K562 (cell line): ENCODE measurements around the gene YAF2.

Experiments
- HDAC1 ChIP-seq, 2 experiments: fragments of 450-650 bp; IDR thresholded peaks; 2 replicates each; pipeline ENCODE4 v1.6.1; 2016 to 2017; ENCODE audit warnings: inconsistent platforms in 1 of 2, mild to moderate bottlenecking in 1 of 2, moderate library complexity in 1 of 2
- HMGXB4 ChIP-seq: sonication (generic); formaldehyde crosslinking; IDR thresholded peaks from 2 replicates; pipeline ENCODE4 v1.8.1; 2023; ENCODE audit warnings: mild to moderate bottlenecking, missing genetic modification reagents
- MYNN ChIP-seq, 2 experiments: sonication (generic); formaldehyde crosslinking in 1 of 2; IDR thresholded peaks; 2 replicates each; pipeline versions ENCODE4 v1.5.0 to v1.6.1; 2016 to 2020; ENCODE audit warnings: antibody characterized with exemption in 1 of 2, missing genetic modification reagents in 1 of 2
- NBN ChIP-seq: fragments of 450-650 bp; IDR thresholded peaks from 2 replicates; pipeline ENCODE4 v1.6.1; 2016; ENCODE audit warnings: low read depth, mild to moderate bottlenecking
- ZKSCAN1 ChIP-seq: fragments of 150-350 bp; IDR thresholded peaks from 2 replicates; pipeline ENCODE4 v1.6.1; 2016; ENCODE audit warnings: low read depth, low read length

GRCh38 chr12:42143452-42144157 is 94.4 kb downstream of the YAF2 start:
- no peak for TF ChIP-seq ZKSCAN1
- no peak for TF ChIP-seq HMGXB4 (CRISPR knock-in tag)
- no peak for TF ChIP-seq HDAC1 (IDR thresholded peaks at IDR 0.05)
- TF ChIP-seq MYNN (IDR thresholded peaks at IDR 0.05): no peak
- TF ChIP-seq MYNN (CRISPR knock-in tag; IDR thresholded peaks at IDR 0.05): no peak
- TF ChIP-seq NBN: no peak
